ENCODE results near the gene PRR12. TPM values are rescaled to one million over a fixed set of nuclear protein-coding genes. Genes with fewer than 3 reads are reported as not detected.

Gene PRR12
- total and polyA plus RNA-seq, 2 donors (not counting 3 experiments of a cell fraction or from before 2014, with no cell fraction given), result 1.9 to 37.0 TPM

- dilution Hi-C loops (cut with MboI; ENCODE audit: extremely low pct_ligation_motif_present, low sequenced_read_pairs), result no loop called here
- H3K4me2 ChIP-seq (ENCODE audit: insufficient read depth, low read length), result no peak overlapping the region
- peaks cover 0 to 8% of the 10 kb centered on the region in 2 experiments for H3K36me3 ChIP-seq (ENCODE audit: control insufficient read depth in 2 of 2, extremely low read depth in 1 of 2, insufficient read depth in 2 of 2, low read length in 2 of 2)
- ChIA-PET POLR2A (no interaction called here), CTCF (interaction anchor here (0.6 to 1.0 kb wide), 3 partner anchors 11 to 59 kb away, joined by 3 to 4 read pairs (median 3); partner anchors contain the start of gene RRAS)
- no peaks in the 10 kb centered on the region for H3K27me3 ChIP-seq (ENCODE audit: control insufficient read depth in 2 of 2, insufficient read depth in 2 of 2, low read length in 2 of 2)
- H2AFZ ChIP-seq (ENCODE audit: low read depth, low read length), result no peak overlapping the region
- FAIRE-seq (peak; percentile 50), DNase-seq (ENCODE audit: low read depth, low spot score) (no peak)
- H3K9me1 ChIP-seq (replicated peaks; ENCODE audit: control insufficient read depth, extremely low read depth, insufficient read depth, low read length), result no peaks in the 10 kb centered on the region
- no TSS peak for BruUV-seq (replicated peaks)
- intact Hi-C loops (cut with micrococcal nuclease), result no loop called here
- no peaks in the 10 kb centered on the region for H3K9me3 ChIP-seq (replicated peaks; ENCODE audit: control insufficient read depth, insufficient read depth, low read length)
- H3K79me2 ChIP-seq (ENCODE audit: control insufficient read depth, insufficient read depth, low read length), result no peaks in the 10 kb centered on the region
- H3K4me1 ChIP-seq (ENCODE audit: control insufficient read depth, extremely low read depth, insufficient read depth, low read length), result peaks cover 10% of the 10 kb centered on the region
- H4K20me1 ChIP-seq (replicated peaks; ENCODE audit: control insufficient read depth, extremely low read depth, insufficient read depth, low read length), result no peaks in the 10 kb centered on the region
- no peak for TF ChIP-seq JUN (IDR thresholded peaks at IDR 0.05; ENCODE audit: borderline replicate concordance, insufficient read depth, insufficient read length, low read depth)
- TF ChIP-seq FOS (IDR thresholded peaks at IDR 0.05; ENCODE audit: borderline replicate concordance, insufficient read depth, low read length), result no peak
- no peak for TF ChIP-seq POLR2AphosphoS5 (IDR thresholded peaks at IDR 0.05; ENCODE audit: insufficient read depth, low read depth, low read length)
- no peak for TF ChIP-seq CTCF (IDR thresholded peaks at IDR 0.05; ENCODE audit: extremely low read depth in 1 of 2, insufficient read depth in 1 of 2, low read depth in 1 of 2, low read length in 2 of 2)
- TF ChIP-seq GATA2 (IDR thresholded peaks at IDR 0.05; ENCODE audit: insufficient read depth, insufficient read length, low read depth, low read length), result no peak
- TF ChIP-seq MAX (IDR thresholded peaks at IDR 0.05; ENCODE audit: insufficient read depth, insufficient read length), result no peak
- no peak for TF ChIP-seq POLR2A (IDR thresholded peaks at IDR 0.05; ENCODE audit: low read depth, low read length)
- no peak for TF ChIP-seq EZH2 (IDR thresholded peaks at IDR 0.05; ENCODE audit: borderline replicate concordance, low read depth, low read length, severe bottlenecking)
- TF ChIP-seq MYC (IDR thresholded peaks at IDR 0.05; ENCODE audit: low read depth, low read length), result no peak
- H3K9ac ChIP-seq (replicated peaks; ENCODE audit: extremely low read depth, insufficient read depth, low read length), result no peak overlapping the region
- no peak overlapping the region for H3K4me3 ChIP-seq (replicated peaks in 1 of 3; ENCODE audit: insufficient read depth in 1 of 3, low read depth in 1 of 3, low read length in 3 of 3)
- no peak overlapping the region for H3K27ac ChIP-seq (ENCODE audit: insufficient read depth, low read depth, low read length)
Measured at GRCh38 chr19:49629659-49630058, 38.7 kb downstream of the PRR12 start.
